Measurements from ENCODE around the gene SLC66A1.

Gene SLC66A1

GRCh38 chr1:19342062-19342750, 30.1 kb downstream of the SLC66A1 start:
- in situ Hi-C loops (cut with HindIII; ENCODE audit: low sequenced_read_pairs), result loop anchor here (5.0 to 10.0 kb wide), 2 partner anchors 35 to 67 kb away; no protein-coding TSS in a partner anchor

GRCh38 chr1:19342894-19343616, 30.9 kb downstream of the SLC66A1 start:
- in situ Hi-C loops (cut with HindIII; ENCODE audit: low sequenced_read_pairs), result loop anchor here (5.0 to 10.0 kb wide), 2 partner anchors 34 to 68 kb away; no protein-coding TSS in a partner anchor

- in situ Hi-C loops (cut with HindIII; ENCODE audit: low sequenced_read_pairs), result loop anchor here (5.0 to 10.0 kb wide), 2 partner anchors 34 to 69 kb away; no protein-coding TSS in a partner anchor
Measured at GRCh38 chr1:19343617-19344350, 31.7 kb downstream of the SLC66A1 start.

- in situ Hi-C loops (cut with HindIII; ENCODE audit: low sequenced_read_pairs), result loop anchor here (5.0 to 10.0 kb wide), 2 partner anchors 33 to 70 kb away; no protein-coding TSS in a partner anchor
Measured at GRCh38 chr1:19344372-19344810, 32.3 kb downstream of the SLC66A1 start.

GRCh38 chr1:19344831-19345230, 32.7 kb downstream of the SLC66A1 start:
- in situ Hi-C loops (cut with HindIII; ENCODE audit: low sequenced_read_pairs), result loop anchor here (5.0 to 10.0 kb wide), 2 partner anchors 32 to 70 kb away; no protein-coding TSS in a partner anchor

- in situ Hi-C loops (cut with HindIII; ENCODE audit: low sequenced_read_pairs), result loop anchor here (10.0 kb wide), 1 partner anchor 71 kb away; no protein-coding TSS in a partner anchor
Measured at GRCh38 chr1:19345391-19345790, 33.3 kb downstream of the SLC66A1 start.

GRCh38 chr1:19346026-19346425, 33.9 kb downstream of the SLC66A1 start:
- in situ Hi-C loops (cut with HindIII; ENCODE audit: low sequenced_read_pairs), result loop anchor here (10.0 kb wide), 1 partner anchor 71 kb away; no protein-coding TSS in a partner anchor

- in situ Hi-C loops (cut with HindIII; ENCODE audit: low sequenced_read_pairs), result loop anchor here (10.0 kb wide), 1 partner anchor 73 kb away; no protein-coding TSS in a partner anchor
Measured at GRCh38 chr1:19347533-19348172, 35.5 kb downstream of the SLC66A1 start.

GRCh38 chr1:19348441-19349198, 36.5 kb downstream of the SLC66A1 start:
- in situ Hi-C loops (cut with HindIII; ENCODE audit: low sequenced_read_pairs), result loop anchor here (10.0 kb wide), 1 partner anchor 74 kb away; no protein-coding TSS in a partner anchor

- in situ Hi-C loops (cut with HindIII; ENCODE audit: low sequenced_read_pairs), result loop anchor here (10.0 kb wide), 1 partner anchor 75 kb away; no protein-coding TSS in a partner anchor
Measured at GRCh38 chr1:19349999-19350398, 37.9 kb downstream of the SLC66A1 start.

GRCh38 chr1:19350566-19350965, 38.4 kb downstream of the SLC66A1 start:
- in situ Hi-C loops (cut with HindIII; ENCODE audit: low sequenced_read_pairs), result no loop called here

GRCh38 chr1:19351873-19352272, 39.7 kb downstream of the SLC66A1 start:
- in situ Hi-C loops (cut with HindIII; ENCODE audit: low sequenced_read_pairs), result no loop called here

GRCh38 chr1:19352839-19353238, 40.7 kb downstream of the SLC66A1 start:
- in situ Hi-C loops (cut with HindIII; ENCODE audit: low sequenced_read_pairs), result no loop called here

- in situ Hi-C loops (cut with HindIII; ENCODE audit: low sequenced_read_pairs), result no loop called here
Measured at GRCh38 chr1:19353596-19353995, 41.5 kb downstream of the SLC66A1 start.

GRCh38 chr1:19354531-19354981, 42.4 kb downstream of the SLC66A1 start:
- in situ Hi-C loops (cut with HindIII; ENCODE audit: low sequenced_read_pairs), result no loop called here

GRCh38 chr1:19356266-19356665, 44.1 kb downstream of the SLC66A1 start:
- in situ Hi-C loops (cut with HindIII; ENCODE audit: low sequenced_read_pairs), result no loop called here

GRCh38 chr1:19357299-19357986, 45.3 kb downstream of the SLC66A1 start:
- in situ Hi-C loops (cut with HindIII; ENCODE audit: low sequenced_read_pairs), result no loop called here

GRCh38 chr1:19358710-19359109, 46.6 kb downstream of the SLC66A1 start:
- in situ Hi-C loops (cut with HindIII; ENCODE audit: low sequenced_read_pairs), result no loop called here

- in situ Hi-C loops (cut with HindIII; ENCODE audit: low sequenced_read_pairs), result no loop called here
Measured at GRCh38 chr1:19359357-19359756, 47.2 kb downstream of the SLC66A1 start.
